NCI-H1436 (cell line): ENCODE results near the gene AMN1.
A peak's percentile ranks its signal among the peaks of the same experiment; 100 is the strongest.
"Not testable (repeated sequence)": the region's sequence is repeated elsewhere in the genome, so short reads cannot be mapped to it uniquely, and the experiment has no call there.

Experiments
- DNase-seq: peaks from one replicate; lab custom pipeline; 2025; lab: John Stamatoyannopoulos, UW

Gene AMN1

DNA sequence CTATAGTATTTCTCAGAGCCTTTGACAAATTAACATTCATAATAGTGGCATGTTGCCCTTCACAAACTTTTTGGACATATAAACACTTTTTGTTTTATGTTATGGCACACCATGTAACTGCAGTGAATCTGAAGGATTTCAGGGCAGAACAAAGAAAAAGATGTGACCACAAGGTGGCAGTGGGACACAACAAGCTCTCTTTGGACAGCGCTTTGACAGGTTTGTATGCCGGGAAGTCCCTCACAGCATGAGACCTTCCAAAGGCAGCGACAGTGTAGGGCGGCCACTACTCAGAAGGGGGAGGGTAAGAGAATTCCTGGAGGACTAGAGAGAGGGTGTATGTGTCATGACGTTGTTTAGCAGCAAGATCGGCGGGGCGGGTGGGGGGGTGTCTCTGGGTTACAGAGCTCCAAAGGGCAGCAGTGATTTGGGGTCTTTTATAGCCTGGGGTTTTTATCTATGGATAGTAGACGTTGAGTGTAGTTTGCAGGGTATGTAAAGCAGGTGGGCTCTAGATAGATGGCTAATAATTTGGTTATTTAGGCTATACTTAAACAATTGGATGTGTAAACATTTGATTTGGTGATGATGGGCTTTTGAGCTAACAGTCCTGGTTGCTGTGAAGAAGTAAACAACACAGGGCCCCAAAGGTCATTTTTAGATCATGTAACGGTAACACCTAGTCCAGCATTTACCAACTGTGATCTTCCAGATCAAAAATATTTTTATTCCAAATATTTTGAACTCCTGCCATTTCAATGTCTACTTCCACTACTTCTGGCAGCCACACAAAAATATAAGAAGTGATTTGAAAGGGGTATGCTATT lies 46.5 kb downstream of the AMN1 start:
- DNase-seq: peak; percentile 45

DNA sequence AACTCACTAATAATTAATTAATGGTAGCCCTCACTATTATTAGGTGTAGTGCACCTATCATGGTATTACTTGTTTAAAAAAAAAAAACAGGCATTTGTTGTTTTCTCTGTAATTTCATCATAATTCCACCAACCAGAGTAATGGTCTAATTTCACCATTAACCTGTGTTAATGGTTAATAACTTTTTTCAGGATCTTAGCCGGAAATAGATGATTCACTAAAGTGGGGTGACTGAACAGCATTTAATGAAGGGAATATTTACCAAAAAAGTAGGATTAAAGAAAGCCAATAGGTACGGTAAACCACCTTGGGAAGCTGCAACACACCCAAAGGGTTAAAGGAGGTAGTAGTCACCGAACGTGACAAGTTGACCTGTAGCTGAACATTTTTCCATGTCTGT lies 56.3 kb downstream of the AMN1 start:
- DNase-seq: no peak

DNA sequence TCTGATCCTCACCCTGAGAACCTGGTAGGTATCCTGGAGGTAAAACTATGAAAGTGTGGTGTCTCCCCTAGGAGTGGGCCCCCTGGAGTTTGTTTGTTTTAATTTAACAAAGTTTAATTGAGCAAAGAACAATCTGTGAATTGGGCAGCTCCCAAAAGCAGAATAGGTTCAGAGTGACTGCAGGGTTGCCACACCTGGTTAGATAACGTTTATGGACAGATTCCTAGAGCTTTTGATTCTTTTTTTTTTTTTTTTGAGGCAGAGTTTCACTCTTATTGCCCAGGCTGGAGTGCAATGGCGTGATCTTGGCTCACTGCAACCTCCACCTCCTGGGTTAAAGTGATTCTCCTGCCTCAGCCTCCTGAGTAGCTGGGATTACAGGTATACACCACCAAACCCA lies 59.2 kb downstream of the AMN1 start:
- not testable (repeated sequence) for DNase-seq

DNA sequence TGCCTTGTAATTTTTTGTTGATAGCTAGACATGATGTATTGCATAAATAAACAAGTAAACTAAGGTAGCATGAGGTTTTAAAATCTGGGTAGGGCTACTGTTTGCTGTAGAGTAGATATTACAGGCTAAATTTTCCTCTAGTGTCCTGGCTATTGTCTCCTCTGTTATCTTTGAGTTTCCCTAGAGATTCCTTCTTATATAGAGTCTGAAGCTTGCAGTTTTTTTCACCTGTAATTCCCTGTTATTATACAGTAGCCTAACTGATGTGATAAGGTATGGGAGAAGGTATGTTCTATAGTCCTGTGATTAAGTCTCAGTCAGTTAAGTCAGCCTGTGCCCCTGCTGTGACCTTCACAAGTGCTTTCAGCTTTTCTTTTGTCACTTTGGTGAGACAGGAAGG lies 59.8 kb downstream of the AMN1 start:
- DNase-seq: no peak

DNA sequence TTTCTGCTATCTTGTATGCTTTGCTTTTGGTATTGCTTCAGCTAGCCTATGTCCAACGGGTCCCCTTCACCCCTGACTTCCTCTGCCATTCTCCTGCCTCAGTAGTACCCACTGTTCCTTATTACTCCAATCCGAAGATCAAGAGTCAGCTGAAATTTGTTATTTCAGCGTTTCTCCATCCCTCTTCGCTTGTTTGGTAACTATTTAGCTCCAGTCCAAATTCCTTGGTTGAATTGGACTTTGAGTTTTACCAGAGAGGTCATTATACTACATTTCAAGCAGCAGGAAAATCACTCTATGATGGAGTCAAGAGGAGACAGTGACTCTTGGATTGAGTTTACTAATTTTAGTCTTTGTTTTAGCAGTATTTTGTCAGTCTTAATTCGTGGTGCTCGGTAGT lies 64.8 kb downstream of the AMN1 start:
- DNase-seq: no peak

DNA sequence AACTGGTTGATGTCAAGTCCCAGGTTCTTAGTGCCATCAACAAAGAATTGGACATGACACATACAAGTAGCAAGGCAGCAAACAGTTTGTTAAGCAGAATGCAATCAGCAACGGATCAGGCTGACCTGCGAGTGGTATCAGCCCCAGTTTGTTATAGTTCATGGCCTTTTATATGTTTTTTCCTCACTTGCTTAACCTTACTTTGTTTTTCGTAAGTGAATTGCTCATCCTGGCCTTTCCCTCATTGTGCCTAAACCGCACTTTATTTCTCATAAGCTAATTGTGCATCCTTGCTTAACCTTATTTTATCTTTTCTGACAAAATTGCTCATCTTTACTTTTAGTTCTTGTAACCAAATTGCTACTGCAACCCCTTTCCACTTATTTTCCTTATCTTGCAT lies 65.2 kb downstream of the AMN1 start:
- no peak for DNase-seq

DNA sequence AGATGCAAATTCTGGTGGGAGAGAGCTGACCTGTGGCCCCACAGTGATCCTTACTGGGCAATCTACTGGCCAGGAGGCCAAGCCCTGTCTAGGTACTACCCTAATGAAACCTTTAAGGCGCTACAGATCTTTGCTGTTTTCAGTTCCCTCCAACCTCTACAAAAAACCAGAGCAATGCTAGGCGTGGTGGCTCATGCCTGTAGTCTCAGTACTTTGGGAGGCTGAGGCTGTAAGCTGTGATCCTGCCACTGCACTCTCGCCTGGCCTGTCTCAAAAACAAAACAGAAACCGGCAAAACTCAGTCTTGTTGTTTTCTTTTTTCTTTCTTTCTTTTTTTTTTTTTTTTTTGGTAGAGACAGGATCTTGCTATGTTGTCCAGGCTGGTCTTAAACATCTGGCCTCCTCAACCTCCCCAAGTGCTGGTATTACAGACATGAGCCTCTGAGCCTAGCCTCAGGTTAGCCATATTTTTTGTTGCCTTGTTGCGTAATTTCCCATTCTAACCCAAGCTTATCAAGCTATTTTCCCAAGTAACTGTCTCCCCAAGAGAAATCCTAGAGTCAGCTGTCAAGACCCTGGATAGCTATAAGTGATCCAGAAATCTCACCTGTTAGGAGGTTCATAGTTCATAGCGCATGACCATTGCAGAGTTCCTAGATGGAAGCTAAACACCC lies 66.5 kb downstream of the AMN1 start:
- DNase-seq: no peak

DNA sequence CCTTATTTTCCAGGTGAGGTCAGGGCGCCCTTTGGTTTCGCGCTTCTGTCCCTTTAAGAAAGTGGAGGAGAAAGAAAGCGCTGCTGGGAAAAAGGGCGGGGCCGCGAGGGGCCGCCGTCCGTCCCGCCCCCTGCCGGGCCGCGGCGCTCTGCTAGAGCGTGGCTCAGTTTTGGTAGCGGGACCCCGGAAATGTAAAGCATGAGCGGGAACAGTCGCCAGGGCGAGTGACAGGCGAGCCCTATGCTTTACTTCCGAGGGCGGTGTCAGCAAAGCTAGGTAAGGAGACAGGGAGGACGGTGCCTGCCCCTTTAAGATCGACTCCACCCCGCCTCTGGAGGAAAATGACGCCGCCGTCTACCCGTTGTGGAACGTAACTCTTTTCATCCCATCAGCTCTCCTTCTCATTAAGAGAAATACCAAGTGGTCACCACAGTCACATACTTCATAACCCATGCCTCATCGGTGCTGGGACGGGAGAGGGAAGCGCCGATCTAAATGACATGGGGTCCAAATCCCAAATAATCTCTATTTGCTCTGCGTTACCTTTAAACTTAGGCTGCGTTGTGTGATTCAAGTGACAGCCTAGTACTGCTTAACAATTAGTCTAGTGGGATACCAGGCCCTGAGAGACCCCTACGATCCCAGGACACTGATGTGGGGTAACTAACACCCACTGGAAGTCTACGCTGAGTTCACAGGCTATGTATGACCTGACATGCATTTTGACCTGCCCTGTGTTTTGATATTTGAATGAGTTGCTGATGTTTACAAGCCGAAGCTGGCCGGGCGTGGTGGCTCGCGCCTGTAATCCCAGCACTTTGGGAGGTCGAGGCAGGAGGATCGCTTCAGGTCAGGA lies 69.5 kb downstream of the AMN1 start, which contains the start of gene ETFBKMT:
Gene ETFBKMT, plus strand, starts transcription at position 602 of the 856 bp plus-strand sequence. CDS start 2,266 bp downstream, outside the sequence.
- peak; percentile 91 for DNase-seq

DNA sequence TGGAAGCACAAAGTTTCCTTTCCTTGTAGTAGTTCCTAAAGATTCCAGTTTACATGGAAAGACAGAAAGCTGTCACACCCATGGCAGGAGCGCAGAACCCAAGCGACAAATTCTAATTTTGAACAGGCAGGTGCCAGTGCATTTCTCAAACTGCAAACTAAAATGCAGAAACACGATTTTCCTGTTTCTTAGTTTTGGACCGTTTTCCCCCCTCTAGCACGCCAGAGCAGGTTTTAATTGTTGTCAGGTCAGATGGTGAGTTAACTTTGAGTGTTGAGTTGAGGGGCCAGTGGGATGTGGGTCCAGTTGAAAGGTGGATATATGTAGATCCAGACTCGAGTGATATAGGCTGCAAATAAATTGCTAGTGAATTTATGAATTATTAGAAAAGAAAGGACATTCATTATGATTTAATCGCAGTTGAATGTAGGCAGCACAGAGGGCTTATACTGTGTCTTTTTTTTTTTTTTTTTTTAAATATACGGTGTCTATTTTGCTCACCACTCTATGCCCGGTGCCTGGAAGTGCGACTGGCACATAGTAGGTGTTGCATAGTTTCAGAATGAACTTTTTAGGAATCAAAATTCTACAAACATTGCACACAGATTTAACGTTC lies 70.2 kb downstream of the AMN1 start:
- no peak for DNase-seq

DNA sequence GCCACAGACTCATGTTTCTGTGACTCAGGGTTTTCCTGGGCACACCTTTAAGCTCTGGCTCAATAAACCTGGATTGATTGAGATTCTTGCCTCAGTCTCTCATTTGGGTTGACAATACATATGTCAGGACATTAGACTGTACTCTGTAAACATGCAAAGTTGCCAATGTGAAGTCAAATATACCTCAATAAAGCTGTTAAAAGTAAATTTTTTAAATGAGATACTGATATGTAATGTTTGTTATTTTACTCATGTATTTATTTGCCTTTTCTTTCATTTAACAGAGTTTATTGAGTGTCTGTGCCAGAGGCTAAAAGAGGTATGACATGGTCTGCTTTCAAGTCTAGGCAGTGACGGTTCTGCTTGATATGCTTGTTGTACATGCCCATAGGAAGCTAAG lies 73.0 kb downstream of the AMN1 start:
- DNase-seq: no peak

DNA sequence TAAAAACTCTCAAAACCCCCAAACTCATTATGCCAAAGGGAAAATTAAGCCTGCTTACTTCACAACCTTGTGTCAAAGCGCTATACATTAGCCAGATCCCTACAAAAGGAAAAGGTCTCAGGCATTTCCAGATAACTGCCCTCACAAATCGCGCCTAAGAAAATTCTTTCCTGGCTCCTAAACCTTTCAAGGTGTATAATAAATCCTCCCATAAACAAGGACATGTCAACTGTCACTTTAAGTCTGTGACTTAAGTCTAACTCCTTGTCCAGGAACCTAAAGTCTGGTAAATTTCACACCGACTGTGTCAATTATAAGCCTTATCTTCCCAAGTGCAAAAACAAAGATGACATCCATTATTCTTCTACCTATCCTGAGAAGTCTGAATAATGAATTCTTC lies 73.6 kb downstream of the AMN1 start:
- no peak for DNase-seq

DNA sequence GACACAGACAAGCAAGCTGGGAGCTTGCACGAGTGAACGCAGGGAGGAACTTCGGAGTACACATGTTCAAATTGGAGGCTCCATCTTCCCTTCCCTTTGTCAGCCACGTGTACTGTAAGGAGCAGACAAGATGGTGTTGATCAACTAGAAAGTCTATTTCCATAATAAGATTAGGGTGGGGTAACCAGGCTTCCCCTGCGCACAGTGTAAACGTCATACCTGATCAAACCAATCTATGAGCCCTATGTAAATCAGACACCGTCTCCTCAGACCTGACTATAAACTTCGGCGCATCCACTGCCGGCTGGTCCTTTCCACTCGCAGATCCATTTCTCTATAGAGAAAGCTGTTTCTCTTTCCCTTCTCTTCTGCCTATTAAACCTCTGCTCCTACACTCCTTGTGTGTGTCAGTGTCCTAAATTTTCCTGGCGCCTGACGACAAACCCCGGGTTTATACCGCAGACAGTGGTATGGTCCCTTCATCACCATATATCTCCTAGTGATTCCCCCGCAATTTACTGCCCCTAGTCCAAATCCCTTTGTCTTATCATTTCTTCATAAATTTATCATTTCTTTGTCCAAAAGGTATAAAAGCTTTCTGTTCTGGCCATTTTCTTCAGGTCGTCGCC lies 76.8 kb downstream of the AMN1 start:
- DNase-seq: peak; percentile 84

DNA sequence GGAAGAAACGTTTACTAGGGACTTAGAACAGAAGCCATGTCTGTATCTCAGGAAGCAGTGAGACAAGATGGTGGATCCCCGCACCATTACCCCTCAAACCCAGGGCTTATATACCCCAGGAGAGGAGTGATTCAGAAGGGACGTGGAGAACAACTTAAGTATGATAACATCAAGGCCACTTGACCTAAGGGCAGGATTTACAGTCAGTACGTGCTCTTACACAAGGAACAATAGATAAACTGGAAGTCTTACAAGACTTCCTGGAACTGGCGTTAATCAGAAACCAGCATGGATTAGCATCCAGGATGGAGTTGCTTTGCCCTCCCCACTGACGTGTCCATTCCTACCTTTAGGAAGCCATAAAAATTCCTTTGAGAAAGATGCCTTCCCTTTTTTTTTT lies 77.9 kb downstream of the AMN1 start:
- DNase-seq: no peak

DNA sequence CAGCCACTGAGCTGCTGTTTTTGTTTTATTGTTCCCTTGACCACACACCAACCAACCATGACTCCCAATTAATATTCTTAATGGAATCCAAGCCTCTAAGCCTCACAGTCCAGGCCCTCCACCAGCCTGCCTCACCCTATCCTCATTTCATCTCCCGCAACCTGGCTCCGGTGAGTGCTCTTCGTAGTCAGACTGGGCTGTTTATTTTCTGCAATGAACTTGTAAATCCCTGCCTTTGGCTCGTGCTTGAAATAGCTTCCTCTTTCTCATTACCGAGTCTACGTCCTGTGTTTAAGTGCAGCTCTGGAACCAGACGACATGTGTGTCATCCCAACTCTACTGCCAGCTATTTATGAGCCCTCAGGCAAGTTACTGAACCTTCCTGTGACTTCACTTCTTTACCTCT lies 81.7 kb downstream of the AMN1 start:
- DNase-seq: no peak

DNA sequence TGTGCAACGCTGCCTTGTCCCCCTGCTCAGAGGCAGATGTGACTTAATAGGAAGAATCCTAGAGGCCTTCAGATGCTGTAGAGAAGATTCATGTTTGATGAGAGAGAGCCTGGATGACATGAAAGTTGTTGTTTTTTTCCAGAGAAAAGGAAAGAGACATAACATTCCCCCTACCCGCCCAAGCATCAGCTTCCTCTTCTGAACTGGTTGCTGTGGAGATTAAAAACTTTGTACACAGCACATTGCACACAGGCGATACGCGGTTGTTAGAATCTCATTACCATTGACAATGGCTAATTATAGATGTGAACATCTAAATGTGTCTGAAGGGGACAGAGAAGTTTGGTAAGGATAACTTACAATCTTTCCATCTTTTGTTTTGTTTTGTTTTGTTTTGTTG lies 82.9 kb downstream of the AMN1 start:
- DNase-seq: no peak

DNA sequence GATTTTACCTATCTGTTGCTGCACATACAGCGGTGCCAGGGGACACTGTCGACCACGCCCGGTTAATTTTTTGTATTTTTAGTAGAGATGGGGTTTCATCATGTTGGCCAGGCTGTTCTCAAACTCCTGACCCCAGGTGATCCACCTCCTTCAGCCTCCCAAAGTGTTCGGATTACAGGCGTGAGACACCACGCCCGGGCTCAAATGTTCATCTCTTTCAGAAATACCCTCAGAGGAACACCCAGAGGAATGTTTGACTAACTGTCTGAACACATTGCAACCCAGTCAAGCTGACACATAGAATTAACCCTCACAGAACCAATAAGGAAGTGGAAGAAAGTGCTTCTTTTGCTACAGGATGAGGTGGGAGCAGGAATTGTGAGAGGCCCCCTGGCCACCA lies 84.3 kb downstream of the AMN1 start:
- DNase-seq: no peak

DNA sequence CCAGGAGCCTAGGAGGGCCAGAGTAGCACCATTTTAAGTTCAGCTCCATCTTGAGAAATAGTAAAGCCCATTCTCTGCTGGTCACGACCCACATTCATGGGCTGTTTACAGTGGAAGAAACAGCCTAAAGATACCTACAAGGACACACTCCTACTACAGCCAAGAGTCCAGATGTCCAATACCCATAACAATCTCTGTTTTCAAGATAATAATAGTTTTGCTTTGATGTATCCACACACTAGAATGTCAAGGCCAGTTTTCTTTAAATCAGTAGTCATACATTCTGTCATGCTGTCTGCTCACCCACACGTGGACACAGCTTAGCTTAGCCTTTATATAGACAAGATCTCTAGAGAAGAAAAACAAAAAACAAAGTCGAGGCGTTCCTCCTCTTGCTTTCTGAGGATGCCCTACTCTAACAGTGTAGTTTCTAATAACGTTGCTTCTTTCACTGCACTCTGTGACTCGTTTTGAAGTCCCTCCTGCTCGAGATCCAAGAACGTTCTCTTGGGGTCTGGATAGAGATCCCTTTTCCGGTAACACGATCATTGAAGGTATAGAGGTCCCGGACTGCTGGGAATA lies 87.2 kb downstream of the AMN1 start:
- DNase-seq: no peak

DNA sequence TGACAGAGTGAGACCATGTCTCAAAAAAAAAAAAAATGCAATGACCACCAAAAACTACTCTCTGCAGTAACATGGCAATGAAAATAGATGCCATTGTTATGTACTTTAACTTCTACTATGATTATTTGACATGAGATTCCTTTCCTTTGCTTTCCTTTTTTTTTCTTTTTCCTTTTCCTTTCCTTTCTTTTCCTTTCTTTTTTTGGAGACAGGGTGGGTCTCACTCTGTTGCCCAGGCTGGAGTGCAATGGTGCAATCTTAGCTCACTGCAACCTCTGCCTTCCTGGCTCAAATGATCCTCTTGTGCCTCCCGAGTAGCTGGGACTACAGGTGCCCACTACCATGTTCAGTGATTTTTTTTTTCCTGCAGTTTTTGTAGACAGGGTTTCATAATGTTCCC lies 94.2 kb downstream of the AMN1 start:
- no peak for DNase-seq

DNA sequence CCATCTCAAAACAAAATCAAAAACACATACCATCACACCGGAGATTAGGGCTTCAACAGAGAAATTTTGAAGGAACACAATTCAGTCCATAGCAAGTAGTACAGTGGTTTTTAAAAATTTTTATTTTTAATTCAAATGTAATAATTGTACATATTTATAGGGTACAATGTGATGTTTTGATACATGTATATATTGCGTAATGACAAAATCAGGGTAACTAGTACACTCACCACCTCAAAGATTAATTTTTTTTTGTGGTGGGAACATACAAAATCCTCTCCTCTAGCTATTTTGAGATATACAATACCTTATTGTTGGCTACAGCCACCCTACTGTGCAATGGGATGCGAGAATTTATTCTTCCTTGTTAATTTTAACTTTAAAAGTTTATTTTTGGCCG lies 95.4 kb downstream of the AMN1 start:
- no peak for DNase-seq

DNA sequence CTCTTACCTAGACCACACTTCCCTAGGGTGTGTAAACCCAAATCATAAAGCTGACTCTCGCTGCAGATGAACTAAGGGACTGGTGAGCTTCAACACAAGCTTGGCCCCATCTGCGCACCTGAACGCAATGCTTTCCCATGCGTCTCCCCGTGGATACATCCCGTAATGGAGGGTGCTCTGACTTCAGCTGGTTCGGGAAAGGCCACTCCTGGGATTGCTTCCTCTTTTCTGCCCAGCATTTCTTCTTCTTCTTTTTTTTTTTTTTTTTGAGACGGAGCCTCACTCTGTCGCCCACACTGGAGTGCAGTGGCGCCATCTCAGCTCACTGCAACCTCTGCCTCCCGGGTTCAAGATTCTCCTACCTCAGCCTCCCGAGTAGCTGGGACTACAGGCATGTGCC lies 97.0 kb downstream of the AMN1 start:
- DNase-seq: no peak

DNA sequence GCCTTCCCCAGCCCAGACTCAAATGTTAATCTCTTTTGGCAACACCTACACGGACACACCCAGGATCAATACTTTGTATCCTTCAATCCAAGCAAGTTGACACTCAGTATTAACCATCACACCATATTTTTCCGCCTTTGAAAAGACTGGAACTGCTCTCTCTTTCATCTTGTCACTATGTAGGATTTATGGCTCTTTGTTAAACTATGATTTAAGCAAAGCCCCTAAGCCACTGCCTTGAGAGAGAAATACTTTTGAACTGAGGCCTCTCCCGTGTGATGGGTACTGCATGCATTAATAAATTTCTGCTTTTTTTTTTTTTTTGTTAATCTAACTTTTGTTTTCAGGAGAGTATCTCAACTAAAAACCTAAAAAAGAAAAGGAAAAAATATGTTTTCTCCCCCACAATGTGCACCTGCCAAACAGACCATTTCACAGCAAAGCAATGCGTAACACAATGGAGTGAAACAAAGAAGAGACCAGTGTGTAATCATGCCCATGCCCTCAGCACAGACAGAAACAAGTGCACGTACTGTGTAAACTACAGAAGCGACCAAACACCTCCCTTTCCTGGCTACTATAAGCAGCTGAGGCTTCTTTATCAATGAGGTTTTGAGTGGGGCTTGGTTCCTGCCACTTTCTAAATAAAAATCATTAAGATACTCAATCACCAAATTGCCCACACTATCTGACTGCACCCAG lies 97.6 kb downstream of the AMN1 start:
- no peak for DNase-seq
